ENCODE results near the gene PHETA1. TPM values are rescaled to one million over a fixed set of nuclear protein-coding genes. Genes with fewer than 3 reads are reported as not detected.

Gene PHETA1
- total and polyA plus RNA-seq, 11 donors: 12.8 to 48.7 (median 24.5) TPM

DNA sequence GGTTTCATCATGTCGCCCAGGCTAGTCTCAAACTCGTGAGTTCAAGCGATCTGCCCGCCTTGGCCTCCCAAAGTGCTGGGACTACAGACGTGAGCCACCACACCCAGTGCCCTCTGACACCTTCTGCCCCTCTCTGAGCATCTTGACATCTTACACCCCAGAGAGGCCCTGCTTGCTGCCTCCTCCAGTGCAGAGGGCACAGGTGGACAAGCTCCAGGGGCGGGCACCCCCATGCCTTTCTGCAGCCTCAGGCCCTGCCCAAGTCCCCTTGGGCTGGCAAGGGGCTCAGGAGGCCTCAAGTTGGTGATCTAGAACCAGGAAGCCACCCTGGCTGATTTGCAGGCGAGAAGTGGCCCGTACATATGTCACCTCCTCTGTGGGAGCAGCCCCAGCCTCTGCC, 25.6 kb upstream of the PHETA1 start:
- peak in 1 of 5 donors; percentile 27 for DNase-seq
- WGBS, 4 donors: 78 to 96% (median 89%) methylated on average over 3 to 8 of the region's 8 CpGs

DNA sequence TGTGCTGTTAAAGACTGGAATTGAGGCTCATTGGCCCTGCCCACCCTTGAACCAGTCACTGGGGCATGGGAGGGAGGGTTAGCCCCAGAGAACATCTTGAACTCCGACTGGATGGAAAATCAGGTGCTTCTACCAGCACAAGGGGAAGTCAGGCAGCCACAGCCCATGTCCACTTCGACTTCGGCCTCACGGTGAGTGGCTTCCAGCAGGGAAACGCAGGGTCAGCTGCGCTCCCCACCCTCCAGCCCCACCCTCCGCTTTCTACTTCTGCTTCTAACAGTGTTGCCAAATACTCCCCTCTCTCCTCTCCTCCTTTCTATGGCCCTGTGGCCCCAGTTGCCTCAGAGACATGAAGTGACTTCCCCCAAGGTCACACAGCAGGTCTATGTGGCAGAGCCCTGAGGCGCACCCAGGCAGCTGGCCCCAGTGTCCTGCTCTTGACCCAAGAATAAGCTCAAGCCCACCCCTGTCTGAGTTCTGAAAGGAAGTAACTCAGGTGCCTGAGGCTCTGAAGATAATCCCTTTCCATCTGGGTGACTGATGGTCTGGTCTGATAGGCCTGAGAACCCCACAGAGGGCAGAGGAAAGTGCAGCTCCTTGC, 24.9 kb upstream of the PHETA1 start:
- TF ChIP-seq, protein P1, sequence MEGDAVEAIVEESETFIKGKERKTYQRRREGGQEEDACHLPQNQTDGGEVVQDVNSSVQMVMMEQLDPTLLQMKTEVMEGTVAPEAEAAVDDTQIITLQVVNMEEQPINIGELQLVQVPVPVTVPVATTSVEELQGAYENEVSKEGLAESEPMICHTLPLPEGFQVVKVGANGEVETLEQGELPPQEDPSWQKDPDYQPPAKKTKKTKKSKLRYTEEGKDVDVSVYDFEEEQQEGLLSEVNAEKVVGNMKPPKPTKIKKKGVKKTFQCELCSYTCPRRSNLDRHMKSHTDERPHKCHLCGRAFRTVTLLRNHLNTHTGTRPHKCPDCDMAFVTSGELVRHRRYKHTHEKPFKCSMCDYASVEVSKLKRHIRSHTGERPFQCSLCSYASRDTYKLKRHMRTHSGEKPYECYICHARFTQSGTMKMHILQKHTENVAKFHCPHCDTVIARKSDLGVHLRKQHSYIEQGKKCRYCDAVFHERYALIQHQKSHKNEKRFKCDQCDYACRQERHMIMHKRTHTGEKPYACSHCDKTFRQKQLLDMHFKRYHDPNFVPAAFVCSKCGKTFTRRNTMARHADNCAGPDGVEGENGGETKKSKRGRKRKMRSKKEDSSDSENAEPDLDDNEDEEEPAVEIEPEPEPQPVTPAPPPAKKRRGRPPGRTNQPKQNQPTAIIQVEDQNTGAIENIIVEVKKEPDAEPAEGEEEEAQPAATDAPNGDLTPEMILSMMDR (IDR thresholded peaks at IDR 0.05): no peak
- no peak for TF ChIP-seq POLR2A (IDR thresholded peaks at IDR 0.05)
- Histone ChIP-seq H3K4me1 (peaks cover 0 to 45% (median 6%) of the 10 kb centered on the region in 12 donors), H3K27ac (no peak overlapping the region), H3K36me3 (no peaks in the 10 kb centered on the region), H3K27me3 (no peaks in the 10 kb centered on the region), H3K9me3 (no peaks in the 10 kb centered on the region), H3K4me3 (no peak overlapping the region)
- ATAC-seq (peak; percentile 10 to 60 (median 28)), DNase-seq (peak in 4 of 5 donors; percentile 38 to 77 (median 60))
- intact Hi-C loops (cut with DNase I): loop anchor here in 1 of 10 donors (2.0 kb wide), 1 partner anchor 133 kb away; no protein-coding TSS in a partner anchor
- WGBS, 4 donors: 79 to 82% (median 80%) methylated on average over 7 to 8 of the region's 8 CpGs

More for the DNA sequence above, 25.6 kb upstream of the PHETA1 start:
- no peak for TF ChIP-seq POLR2A (IDR thresholded peaks at IDR 0.05)
- TF ChIP-seq, protein P1 (IDR thresholded peaks at IDR 0.05): no peak
- H3K9me3 ChIP-seq: no peaks in the 10 kb centered on the region
- intact Hi-C loops (cut with DNase I): loop anchor here in 1 of 10 donors (2.0 kb wide), 1 partner anchor 132 kb away; no protein-coding TSS in a partner anchor
- H3K4me1 ChIP-seq: peaks cover 0 to 51% (median 6%) of the 10 kb centered on the region in 12 donors
- H3K27ac ChIP-seq: no peak overlapping the region
- no peaks in the 10 kb centered on the region for H3K27me3 ChIP-seq
- H3K4me3 ChIP-seq: no peak overlapping the region
- no peak for ATAC-seq
- H3K36me3 ChIP-seq: no peaks in the 10 kb centered on the region

DNA sequence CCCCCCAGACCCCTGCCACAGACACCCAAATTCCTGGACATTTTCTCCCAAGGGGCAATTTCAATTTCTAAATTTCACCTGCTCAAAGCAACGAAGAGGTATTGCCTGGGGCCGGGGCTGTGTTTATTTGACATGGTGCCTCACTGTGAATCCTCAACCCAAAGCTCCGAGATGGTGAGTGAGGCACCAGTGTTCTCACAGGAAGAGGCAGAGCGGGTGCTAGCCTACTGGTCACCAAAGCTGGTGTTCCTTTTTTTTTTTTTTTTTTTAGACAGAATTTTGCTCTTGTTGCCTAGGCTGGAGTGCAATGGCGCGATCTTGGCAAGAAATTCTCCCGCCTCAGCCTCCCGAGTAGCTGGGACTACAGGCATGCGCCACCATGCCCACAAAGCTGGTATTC, 22.0 kb upstream of the PHETA1 start:
- Histone ChIP-seq H3K36me3 (no peaks in the 10 kb centered on the region), H3K27ac (no peak overlapping the region), H3K4me3 (no peak overlapping the region), H3K4me1 (peaks cover 0 to 23% (median 0%) of the 10 kb centered on the region in 12 donors), H3K9me3 (no peaks in the 10 kb centered on the region), H3K27me3 (no peaks in the 10 kb centered on the region)
- TF ChIP-seq, protein P1 (IDR thresholded peaks at IDR 0.05): no peak
- ATAC-seq (no peak), DNase-seq (no peak)
- 84 to 96% (median 89%) methylated on average over 9 of the region's 9 CpGs for WGBS, 4 donors
- intact Hi-C loops (cut with DNase I): no loop called here

DNA sequence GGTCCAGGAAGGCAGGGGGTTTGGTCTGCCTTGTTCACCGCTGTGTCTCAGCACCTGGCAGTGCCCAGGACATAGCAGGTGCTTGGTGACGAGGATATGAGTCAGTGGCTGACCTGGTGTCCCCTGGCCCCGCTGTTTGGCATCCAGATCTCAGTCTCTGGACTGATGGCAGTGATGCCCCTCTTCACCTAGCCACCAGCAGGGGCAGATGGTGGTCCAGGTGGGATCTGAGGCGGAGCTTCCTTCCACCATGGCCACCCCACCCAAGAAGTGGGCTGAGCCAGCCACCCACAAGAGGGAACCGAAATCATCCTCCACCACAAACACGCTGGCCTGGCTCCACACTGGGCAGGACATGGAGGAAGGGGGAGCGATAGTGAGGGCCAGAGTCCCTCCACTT, 20.7 kb upstream of the PHETA1 start:
- DNase-seq (peak in 1 of 5 donors; percentile 60), ATAC-seq (peak in 1 of 4 donors; percentile 29)
- Histone ChIP-seq H3K36me3 (no peaks in the 10 kb centered on the region), H3K4me3 (no peak overlapping the region), H3K4me1 (peaks cover 0 to 23% (median 0%) of the 10 kb centered on the region in 12 donors), H3K9me3 (no peaks in the 10 kb centered on the region), H3K27ac (no peak overlapping the region), H3K27me3 (no peaks in the 10 kb centered on the region)
- WGBS, 4 donors: 73 to 93% (median 84%) methylated on average over 2 to 7 of the region's 7 CpGs
- TF ChIP-seq, protein P1 (IDR thresholded peaks at IDR 0.05): no peak
- no peak for TF ChIP-seq POLR2A (IDR thresholded peaks at IDR 0.05)
- intact Hi-C loops (cut with DNase I): no loop called here
